Measurements from ENCODE around the gene LARP7. TPM values are rescaled to one million over a fixed set of nuclear protein-coding genes. Genes with fewer than 3 reads are reported as not detected.
"Not testable (repeated sequence)": the region's sequence is repeated elsewhere in the genome, so short reads cannot be mapped to it uniquely, and the experiment has no call there.

The LARP7 gene
- polyA plus RNA-seq = 10 to 100 TPM; 12.8 to 52.5 (median 30.5) TPM

DNA sequence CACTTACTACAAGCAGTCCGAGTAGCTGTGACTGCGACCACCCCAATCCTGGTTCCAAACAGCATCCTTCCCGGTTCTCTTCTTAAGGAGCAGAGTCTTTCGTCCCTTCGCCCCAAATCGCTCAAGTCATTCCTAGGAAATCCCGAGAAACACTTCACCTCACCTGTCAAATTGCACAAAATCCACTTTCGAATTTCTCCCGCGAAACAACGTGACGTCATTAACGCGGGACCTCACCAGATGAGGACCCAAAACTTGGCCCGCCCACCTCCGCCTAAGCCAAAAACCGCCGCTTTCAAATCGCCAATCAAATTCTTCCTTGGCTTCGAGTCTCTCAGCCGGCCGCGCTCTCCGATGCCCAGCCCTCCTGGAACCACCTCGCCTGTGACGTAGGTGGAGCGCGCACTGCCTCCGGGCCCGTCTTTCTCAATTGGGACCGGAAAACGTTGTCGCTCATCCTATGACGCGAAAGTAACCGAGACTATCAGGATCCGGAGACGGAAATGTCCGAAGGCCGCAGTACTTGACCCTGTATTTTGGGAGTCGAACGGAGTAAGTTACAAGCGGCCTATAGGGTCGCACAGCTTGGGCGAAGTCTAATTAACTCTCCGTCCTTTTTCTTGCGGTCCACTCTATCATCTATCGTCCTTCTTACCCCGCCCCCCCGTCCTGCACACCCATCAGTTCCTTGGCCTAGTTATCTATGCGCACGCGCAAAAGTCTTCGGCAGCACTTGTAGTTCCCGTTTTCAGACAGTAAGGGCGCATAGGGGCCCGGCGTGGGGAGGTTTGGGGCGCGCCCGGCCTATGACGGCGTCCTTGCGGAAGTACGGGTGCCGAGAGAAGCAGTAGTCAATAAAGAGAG, at the start of gene LARP7, which contains the start of gene ZGRF1:
TSS of gene LARP7 (plus strand) at position 456 of the 864 bp plus-strand sequence. CDS start 7,527 bp downstream, outside the sequence.
TSS of gene ZGRF1 (minus strand) at position 222 of the 864 bp plus-strand sequence. CDS start 3,733 bp downstream, outside the sequence.
- WGBS, 3 donors = 0% methylated on average over 66 of the region's 66 CpGs
- H3K27ac ChIP-seq (ENCODE audit: low read depth, low read length) = peak within 1 kb of the TSS; percentile 93

DNA sequence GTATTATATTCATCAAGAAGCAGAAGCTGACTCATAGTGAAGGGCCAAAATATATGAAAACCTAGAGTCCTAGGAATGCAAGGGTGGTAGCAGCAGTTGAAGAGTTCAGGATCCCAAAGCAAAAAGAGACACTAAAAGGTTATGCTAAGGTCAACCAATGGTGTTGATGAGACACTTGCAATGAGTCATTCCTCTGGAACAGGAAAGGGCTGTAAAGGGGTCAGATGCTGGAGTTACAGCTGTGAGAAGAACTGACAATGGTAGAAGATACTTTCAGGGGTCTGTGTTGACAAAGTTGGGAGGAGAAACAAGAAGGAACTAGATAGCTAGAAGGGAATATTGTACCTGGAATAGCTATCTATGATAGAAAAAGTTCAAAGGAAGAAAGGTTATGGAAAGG, 47.7 kb upstream of the LARP7 start:
- no peak overlapping the region for H3K27ac ChIP-seq (ENCODE audit: low read depth, low read length)

DNA sequence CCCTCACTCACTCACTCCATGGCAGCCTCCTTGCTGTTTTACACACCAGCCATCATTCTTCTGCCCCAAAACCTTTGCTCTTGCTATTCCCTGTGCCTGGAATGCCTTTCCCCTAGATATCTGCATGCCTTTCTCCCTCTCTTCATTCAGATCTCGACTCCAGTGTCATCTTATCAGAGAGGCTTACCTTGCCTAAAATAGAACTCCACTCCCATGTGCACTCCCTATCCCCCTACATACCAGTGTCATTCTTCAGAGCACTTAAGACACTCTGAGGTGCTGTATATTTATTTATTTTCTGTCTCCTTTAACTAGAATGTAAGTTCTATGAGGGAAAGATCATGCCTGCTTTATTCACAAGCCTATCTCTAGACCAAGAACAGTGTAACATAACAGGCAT, 45.4 kb upstream of the LARP7 start:
- no peak overlapping the region for H3K27ac ChIP-seq (ENCODE audit: low read depth, low read length)

DNA sequence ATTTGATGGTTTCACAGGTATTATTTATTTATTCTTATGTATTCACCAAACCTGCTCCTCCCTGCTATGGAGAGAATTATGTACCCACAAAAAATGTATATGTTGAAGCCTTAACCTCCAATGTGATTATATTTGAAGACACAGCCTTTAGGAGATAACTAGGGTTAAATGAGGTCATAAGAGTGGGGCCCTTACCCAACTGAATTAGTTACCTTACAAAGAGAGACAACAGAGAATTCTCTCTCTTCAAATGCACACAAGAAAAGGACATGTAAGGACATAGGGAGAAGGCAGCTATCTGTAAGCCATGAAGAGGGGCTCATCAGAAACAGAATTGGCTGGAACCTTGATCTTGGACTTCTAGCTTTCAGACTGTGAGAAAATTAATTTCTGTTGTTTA, 44.2 kb upstream of the LARP7 start:
- H3K27ac ChIP-seq (ENCODE audit: low read depth, low read length) = no peak overlapping the region

More for the DNA sequence above, 45.4 kb upstream of the LARP7 start:
- 25 to 64% (median 61%) methylated on average over 1 of the region's 1 CpG for WGBS, 3 donors

DNA sequence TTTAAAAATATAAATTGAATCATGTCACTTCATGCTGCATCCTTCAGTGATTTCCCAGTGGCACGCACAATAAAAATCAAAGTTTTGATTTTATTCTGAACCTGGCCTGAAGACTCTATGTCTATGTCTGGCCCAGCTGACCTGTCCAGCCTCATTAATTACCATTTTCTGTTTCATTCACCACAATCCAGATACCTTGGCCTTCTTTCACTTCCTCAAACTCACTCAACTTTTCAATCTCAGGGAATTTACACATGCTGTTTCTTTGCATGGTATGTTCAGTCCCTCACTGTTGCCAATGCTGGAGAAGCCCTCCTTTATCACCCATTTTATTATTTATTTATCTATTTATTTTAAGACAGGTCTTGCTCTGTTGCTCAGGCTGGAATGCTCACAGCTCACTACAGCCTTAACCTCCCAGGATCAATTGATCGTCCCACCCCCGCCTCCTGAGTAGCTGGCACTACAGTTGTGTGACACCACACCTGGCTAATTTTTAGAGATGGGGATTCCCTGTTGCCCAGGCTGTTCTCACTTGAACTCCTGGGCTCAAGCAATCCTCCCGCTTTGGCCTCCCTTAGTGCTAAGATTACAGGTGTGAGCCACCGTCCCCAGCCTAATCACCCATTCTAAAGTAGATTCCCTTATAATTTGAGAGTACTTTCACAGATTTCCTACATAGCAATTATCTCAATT, 43.4 kb upstream of the LARP7 start:
- no peak overlapping the region for H3K27ac ChIP-seq (ENCODE audit: low read depth, low read length)
- 84 to 100% (median 97%) methylated on average over 5 of the region's 5 CpGs for WGBS, 3 donors

DNA sequence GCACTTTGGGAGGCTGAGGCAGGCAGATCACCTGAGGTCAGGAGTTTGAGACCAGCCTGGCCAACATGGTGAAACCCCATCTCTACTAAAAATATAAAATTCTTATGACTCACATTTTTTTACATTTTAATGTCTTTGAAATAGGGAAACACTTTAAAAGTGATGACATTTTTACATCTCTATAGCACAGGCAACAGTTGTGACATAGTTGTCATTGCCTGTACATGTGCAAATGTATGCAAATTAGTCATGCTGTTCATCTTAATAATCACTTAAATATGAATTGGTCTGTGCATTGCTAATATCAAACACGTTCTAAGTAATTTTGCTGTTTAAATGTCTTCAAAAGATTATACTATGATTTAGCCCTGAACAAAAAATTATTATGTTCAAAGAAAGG, 42.0 kb upstream of the LARP7 start:
- 91 to 96% (median 95%) methylated on average over 1 of the region's 1 CpG for WGBS, 3 donors
- H3K27ac ChIP-seq (ENCODE audit: low read depth, low read length) = no peak overlapping the region

DNA sequence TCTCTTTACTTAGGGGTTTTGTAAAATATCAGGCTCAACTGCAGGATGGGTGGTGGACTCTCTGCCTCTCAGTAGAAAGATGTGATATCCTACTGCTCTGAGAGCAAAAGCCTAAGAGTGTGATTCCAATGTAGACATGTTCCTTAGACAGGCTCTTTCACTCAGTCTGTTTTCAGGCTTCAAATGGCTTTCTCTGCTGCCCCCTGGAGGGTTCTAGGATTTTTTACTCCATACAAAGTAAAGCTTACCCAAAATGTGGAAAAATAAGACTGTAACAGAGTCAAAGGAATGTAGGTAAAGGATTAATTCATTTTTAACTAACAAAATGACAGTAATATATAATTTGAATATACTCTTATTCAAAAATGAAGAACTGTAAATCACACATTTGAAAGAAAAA, 32.4 kb upstream of the LARP7 start:
- H3K27ac ChIP-seq (ENCODE audit: low read depth, low read length) = no peak overlapping the region

DNA sequence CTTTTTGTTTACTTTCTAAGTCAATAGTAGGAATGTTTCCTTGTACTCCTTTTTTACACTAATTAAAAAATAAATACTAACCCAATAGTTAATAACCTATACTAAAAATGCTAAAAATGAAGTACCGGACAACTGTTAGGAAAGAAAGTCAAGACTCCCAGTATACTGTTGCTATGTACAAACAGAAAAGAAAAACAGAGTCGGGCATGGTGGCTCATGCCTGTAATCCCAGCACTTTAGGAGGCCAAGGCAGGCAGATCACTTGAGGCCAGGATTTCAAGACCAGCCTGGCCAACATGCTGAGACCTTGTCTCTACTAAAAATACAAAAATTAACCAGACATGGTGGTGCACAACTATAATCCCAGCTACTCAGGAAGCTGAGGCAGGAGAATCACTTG, 24.1 kb upstream of the LARP7 start:
- 84 to 88% (median 86%) methylated on average over 2 of the region's 2 CpGs for WGBS, 3 donors
- H3K27ac ChIP-seq (ENCODE audit: low read depth, low read length) = not testable (repeated sequence)

DNA sequence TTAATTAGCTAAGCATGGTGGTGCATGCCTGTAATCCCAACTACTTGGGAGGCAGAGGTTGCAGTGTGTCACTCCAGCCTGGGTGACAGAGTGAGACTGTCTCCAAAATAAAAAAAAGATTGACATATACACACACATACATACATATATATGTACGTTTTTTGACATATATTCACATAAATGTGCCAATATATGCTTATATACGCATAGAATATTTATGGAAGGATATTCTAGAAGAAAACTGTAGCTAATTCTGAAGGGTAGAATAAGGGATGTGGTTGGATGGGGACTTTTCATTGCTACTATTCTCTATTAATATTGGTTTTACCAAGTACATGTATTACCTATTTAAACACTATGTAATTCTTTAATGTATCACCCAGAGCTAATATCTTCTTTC, 20.0 kb upstream of the LARP7 start:
- 88 to 96% (median 91%) methylated on average over 2 of the region's 2 CpGs for WGBS, 3 donors
- H3K27ac ChIP-seq (ENCODE audit: low read depth, low read length) = no peak overlapping the region

DNA sequence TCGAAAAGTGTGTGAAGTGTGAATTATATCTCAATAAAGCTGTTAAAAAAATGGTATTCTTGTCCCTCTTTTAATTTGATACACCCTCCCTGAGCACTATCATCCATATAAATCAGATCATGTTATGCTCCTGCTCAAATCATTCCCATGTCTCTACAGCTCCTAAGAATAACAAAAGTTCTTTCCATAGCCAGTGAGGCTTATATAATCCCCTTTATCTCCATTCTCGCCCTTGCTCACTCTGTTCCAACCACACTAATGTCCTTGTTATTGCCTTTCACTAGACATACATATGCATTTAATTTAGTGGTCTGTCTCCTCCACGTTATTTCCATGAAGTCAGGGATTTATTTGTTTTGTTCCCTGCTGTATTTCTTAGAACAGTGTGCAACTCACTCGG, 10.7 kb upstream of the LARP7 start:
- no peak overlapping the region for H3K27ac ChIP-seq (ENCODE audit: low read depth, low read length)
- whole genome bisulfite sequencing, 3 donors = 87 to 94% (median 91%) methylated on average over 4 of the region's 4 CpGs

DNA sequence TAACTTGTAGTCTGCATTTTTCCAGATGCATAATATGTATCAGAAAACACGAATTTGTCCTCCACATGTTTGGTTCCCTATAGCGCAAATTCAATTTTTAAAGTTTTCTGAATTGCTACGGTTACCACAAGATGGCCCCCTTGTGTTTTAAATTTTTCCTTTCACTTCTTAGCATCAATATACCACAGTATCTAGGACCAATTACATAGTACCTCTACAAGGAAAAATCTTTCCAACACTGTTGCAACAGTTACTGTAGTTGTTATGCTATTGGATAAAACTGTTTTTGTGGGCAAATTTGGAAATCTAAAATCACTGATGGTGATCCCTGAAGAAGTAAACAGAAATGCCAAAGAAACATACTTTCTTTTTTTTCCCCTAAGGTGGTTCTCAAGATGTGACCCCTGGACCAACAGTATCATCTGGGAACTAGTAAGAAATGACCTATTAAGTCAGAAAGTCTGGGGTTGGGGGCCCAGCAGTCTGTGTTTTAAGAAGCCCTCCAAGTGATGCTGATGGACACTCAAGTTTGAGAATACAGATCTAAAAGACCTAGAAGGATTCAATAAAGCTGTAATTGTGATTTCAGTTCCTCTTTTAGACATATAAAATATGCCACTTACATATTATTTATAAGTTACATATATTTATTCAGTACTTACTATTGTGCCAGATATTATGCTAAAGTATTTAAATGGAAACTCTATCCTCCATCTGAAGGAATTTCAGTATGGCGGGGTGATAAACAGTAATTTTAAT, 3.3 kb upstream of the LARP7 start:
- H3K27ac ChIP-seq (ENCODE audit: low read depth, low read length) = no peak overlapping the region
- WGBS, 3 donors = 30 to 33% (median 30%) methylated on average over 4 of the region's 4 CpGs

DNA sequence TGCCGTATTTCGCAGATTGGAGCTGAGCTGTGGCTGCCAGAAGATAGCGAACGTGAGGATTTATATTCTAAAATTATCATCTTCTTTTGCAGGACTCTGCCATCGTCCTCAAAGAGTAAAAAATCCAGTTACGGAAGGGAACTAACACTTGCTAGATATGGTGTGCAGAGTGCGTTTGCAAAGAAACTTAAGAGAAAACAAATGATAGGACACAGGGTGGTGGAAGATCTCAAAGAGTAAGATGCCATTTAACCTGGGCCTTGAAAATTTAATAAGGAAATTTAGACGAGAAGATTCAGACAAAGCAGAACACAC, 566 bp downstream of the LARP7 start:
- peak overlapping the region; percentile 93 for H3K27ac ChIP-seq (ENCODE audit: low read depth, low read length)
- WGBS, 3 donors = 0 to 2% (median 0%) methylated on average over 8 of the region's 8 CpGs

DNA sequence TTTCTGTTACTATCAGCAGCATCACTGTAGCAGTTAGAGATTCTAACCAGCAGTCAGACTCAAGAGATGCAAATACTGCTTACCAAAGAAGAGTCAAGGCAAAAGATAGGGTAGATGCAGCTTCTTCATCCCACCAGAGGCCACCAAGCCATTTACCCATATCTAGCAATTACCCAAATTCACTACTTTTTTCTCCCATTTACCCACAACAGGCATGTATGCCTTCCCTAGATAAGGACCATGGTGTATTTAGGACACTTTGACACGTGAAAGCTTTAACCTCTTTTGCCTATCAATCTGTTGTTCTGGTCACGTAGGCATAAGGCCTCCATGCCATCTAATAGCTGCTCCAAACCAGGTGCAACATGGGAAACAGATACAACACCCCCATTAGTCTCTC, 5.6 kb downstream of the LARP7 start:
- 75 to 84% (median 77%) methylated on average over 2 of the region's 2 CpGs for WGBS, 3 donors
- no peak overlapping the region for H3K27ac ChIP-seq (ENCODE audit: low read depth, low read length)

DNA sequence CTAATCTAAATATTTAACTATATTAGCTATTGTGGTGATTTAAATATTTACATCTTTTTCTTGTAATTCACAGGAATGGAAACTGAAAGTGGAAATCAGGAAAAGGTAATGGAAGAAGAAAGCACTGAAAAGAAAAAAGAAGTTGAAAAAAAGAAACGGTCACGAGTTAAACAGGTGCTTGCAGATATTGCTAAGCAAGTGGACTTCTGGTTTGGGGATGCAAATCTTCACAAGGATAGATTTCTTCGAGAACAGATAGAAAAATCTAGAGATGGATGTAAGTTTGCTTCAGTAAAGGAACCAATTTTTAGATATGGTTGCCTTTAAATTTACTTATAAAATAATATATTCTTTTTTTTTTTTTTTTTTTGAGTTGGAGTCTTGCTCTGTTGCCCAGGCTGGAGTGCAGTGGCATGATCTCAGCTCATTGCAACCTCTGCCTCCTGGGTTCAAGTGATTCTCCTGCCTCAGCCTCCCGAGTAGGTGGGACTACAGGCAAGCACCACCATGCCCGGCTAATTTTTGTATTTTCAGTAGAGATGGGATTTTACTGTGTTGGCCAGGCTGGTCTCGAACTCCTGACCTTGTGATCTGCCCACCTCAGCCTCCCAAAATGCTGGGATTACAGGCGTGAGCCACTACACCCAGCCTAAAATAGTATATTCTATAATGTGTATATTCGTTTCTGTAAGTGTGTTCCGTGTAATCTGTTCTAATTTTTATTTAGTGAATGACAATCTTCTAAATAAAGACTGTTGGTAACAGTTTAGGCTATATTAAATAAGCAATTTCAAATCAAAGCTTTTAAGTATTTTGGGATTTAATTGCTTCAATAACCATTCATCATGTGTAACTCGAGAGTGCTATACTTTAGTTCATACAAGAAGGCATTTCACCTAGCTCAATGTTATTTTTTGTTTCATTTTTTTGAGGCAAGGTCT, 7.9 kb downstream of the LARP7 start:
- H3K27ac ChIP-seq (ENCODE audit: low read depth, low read length) = not testable (repeated sequence)
- 86 to 91% (median 91%) methylated on average over 10 of the region's 10 CpGs for WGBS, 3 donors

DNA sequence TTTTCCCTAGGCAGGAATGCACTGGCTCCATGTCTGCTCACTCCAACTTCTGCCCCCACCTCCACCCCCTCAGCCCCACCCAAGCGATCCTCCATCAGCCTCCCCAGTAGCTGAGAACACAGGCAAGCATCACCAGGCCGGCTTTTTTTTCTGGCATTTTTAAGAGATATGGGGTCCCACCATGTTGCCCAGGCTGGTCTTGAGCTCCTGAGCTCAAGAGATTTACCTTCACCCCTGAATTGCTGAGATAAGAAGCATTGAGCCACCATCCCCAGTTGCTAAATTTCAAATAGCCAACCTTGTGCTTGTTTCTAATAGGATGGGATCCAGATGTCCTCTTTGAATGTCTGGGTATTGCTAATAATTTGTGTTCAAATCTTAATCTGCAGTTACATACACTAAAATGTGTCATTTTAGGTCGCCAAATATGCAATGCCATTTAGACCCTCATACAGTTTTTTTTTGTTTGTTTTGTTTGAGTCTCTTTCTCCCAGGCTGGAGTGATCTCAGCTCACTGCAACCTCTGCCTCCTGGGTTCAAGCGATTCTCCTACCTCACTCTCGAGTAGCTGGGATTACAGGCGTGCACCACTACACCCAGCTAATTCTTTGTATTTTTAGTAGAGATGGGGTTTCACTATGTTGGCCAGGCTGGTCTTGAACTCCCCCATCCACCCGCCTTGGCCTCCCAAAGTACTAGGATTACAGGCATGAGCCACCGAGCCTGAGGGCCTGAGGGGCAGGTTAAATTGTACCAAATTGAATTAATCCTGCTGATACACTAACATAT, 8.8 kb downstream of the LARP7 start:
- H3K27ac ChIP-seq (ENCODE audit: low read depth, low read length) = no peak overlapping the region
- WGBS, 3 donors = 70 to 84% (median 81%) methylated on average over 8 of the region's 8 CpGs

DNA sequence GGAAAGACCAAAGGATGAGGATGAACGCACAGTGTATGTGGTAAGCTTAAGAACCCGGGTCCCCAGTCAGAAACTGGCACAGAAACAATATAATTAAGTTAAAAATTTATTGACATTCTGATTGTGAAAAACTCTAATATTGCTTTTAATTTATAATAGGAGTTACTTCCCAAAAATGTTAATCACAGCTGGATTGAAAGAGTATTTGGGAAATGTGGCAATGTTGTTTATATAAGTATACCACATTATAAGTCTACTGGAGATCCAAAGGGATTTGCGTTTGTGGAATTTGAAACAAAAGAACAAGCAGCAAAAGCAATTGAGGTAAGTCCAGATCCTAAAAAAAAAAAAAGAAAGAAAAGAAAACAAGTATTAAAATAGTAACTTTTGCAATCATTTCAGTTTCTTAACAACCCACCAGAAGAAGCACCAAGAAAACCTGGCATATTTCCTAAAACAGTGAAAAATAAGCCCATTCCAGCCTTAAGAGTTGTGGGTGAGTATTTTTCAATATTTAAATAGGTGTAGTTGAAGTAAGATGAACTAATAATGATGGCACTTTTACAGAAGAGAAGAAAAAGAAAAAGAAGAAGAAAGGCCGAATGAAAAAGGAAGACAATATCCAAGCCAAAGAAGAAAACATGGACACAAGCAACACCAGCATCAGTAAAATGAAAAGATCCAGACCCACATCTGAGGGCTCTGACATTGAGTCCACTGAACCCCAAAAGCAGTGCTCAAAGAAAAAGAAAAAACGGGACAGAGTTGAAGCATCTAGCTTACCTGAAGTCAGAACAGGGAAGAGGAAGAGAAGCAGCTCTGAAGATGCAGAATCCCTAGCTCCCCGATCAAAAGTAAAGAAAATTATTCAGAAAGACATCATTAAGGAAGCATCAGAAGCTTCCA, 9.9 kb downstream of the LARP7 start:
- H3K27ac ChIP-seq (ENCODE audit: low read depth, low read length) = no peak overlapping the region
- 69 to 80% (median 79%) methylated on average over 6 of the region's 6 CpGs for WGBS, 3 donors

DNA sequence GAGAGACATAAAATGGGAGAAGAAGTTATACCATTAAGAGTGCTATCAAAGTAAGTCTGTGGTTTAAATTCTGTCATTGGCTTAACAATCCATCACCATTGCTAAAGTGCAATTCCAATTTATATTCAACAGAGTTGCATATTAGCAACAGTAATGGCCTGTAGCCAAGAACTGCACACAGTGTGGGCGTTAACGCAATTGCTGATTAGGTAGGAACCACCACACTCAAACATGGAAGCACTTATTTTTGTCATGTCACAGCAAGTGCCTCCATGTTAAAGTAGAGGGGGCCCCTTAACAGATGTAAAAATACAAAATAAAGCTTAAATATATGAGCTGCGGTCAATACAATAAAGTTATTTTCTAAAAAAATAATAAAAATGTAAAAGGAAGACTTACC, 10.8 kb downstream of the LARP7 start:
- H3K27ac ChIP-seq (ENCODE audit: low read depth, low read length) = no peak overlapping the region
- 47 to 73% (median 55%) methylated on average over 3 of the region's 3 CpGs for WGBS, 3 donors
